BJ (cell line): ENCODE results near the gene ANGEL2. TPM values are rescaled to one million over a fixed set of nuclear protein-coding genes. Genes with fewer than 3 reads are reported as not detected.

Source experiments
- CTCF ChIA-PET: fragments of 350-600 bp; formaldehyde crosslinking; extraction: SDS; loops from one replicate; lab custom pipeline; 2021; ENCODE audit warnings: antibody characterized with exemption, inconsistent platforms; lab: Yijun Ruan, JAX
- POLR2A ChIA-PET: fragments of 300-600 bp; sonication (Branson Sonifier 250); formaldehyde crosslinking; extraction: SDS; loops from one replicate; lab custom pipeline; 2021; ENCODE audit warnings: antibody characterized with exemption; lab: Charles Lee
- DNase-seq: peaks from one replicate; pipeline ENCODE4 v3.0.0-alpha.2; 2011; ENCODE audit warnings: low read depth
- H3K27me3 ChIP-seq: 2 replicates; pipeline ENCODE4 v1.6.0; 2011; ENCODE audit warnings: low read length; ENCODE audit not compliant: control insufficient read depth, insufficient read depth
- H3K36me3 ChIP-seq: 2 replicates; pipeline ENCODE4 v1.5.1; 2011; ENCODE audit warnings: low read length; ENCODE audit not compliant: control insufficient read depth, insufficient read depth
- H3K4me3 ChIP-seq: 2 replicates; pipeline ENCODE4 v1.5.1; 2011; ENCODE audit warnings: low read depth, mild to moderate bottlenecking, control low read depth, low read length
- CTCF ChIP-seq: IDR thresholded peaks from 2 replicates; pipeline ENCODE4 v1.5.1; 2011; ENCODE audit warnings: low read depth, mild to moderate bottlenecking, control low read depth, inconsistent platforms, low read length, moderate library complexity; ENCODE audit not compliant: insufficient read depth
- polyA plus RNA-seq: library from polyadenylated mRNA; depleted of rRNA; stranded (reverse); fragments of >200 nt; gene quantifications from 2 replicates; pipeline ENCODE4 v1.2.3, GENCODE V29; 2011

Gene ANGEL2
- polyA plus RNA-seq, 1 experiment = 13.3 TPM

- DNase-seq = no peak
- TF ChIP-seq CTCF = no peak
- POLR2A ChIA-PET = no interaction called here
- Histone ChIP-seq H3K4me3 (no peak overlapping the region), H3K27me3 (peaks cover 15% of the 10 kb centered on the region), H3K36me3 (no peaks in the 10 kb centered on the region)
- CTCF ChIA-PET = no interaction called here
Observed at GRCh38 chr1:212955961-212956620, 59.6 kb downstream of the ANGEL2 start.

- no peak overlapping the region for H3K4me3 ChIP-seq
- no peak for TF ChIP-seq CTCF
- no peaks in the 10 kb centered on the region for H3K36me3 ChIP-seq
- CTCF ChIA-PET = no interaction called here
- POLR2A ChIA-PET = no interaction called here
- peaks cover 18% of the 10 kb centered on the region for H3K27me3 ChIP-seq
- DNase-seq = no peak
Observed at GRCh38 chr1:212955098-212955497, 60.6 kb downstream of the ANGEL2 start.

GRCh38 chr1:212954514-212954913, 61.2 kb downstream of the ANGEL2 start:
- Histone ChIP-seq H3K27me3 (peaks cover 18% of the 10 kb centered on the region), H3K36me3 (no peaks in the 10 kb centered on the region), H3K4me3 (no peak overlapping the region)
- no peak for TF ChIP-seq CTCF
- no peak for DNase-seq
- ChIA-PET POLR2A (no interaction called here), CTCF (interaction anchor here (1.0 to 1.5 kb wide), 3 partner anchors 11 to 116 kb away, joined by 4 to 6 read pairs (median 4); no protein-coding TSS in a partner anchor)

DNA sequence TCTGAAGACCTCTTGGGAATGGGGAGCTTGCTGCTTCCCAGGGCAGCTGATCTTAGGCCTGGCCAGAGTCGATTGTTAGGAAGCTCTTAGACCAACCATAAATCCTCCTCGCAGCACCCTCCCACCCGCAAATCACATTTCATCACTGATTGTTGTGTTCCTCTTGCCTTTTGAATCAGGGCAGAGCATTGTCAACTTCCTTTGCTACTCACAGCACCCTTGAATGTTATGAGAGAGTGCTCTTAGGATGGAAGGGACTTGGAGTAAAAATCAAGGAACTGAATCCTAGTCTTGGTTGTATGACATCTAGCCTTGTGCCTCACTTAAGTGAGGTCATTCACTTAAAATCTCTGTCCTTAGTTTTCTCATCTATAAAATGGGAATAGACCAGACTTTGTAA, 62.3 kb downstream of the ANGEL2 start:
- Histone ChIP-seq H3K27me3 (peaks cover 18% of the 10 kb centered on the region), H3K36me3 (no peaks in the 10 kb centered on the region), H3K4me3 (no peak overlapping the region)
- CTCF ChIA-PET = interaction anchor here (1.2 to 1.5 kb wide), 3 partner anchors 12 to 42 kb away, joined by 3 to 6 read pairs (median 4); no protein-coding TSS in a partner anchor
- POLR2A ChIA-PET = no interaction called here
- no peak for DNase-seq
- no peak for TF ChIP-seq CTCF

GRCh38 chr1:212952641-212952976, 63.1 kb downstream of the ANGEL2 start:
- H3K27me3 ChIP-seq = peaks cover 18% of the 10 kb centered on the region
- no peaks in the 10 kb centered on the region for H3K36me3 ChIP-seq
- ChIA-PET CTCF (interaction anchor here (1.2 kb wide), 1 partner anchor 42 kb away, joined by 3 read pairs; no protein-coding TSS in a partner anchor), POLR2A (no interaction called here)
- no peak overlapping the region for H3K4me3 ChIP-seq
- no peak for TF ChIP-seq CTCF
- DNase-seq = no peak
